Caco-2 (cell line): ENCODE results near the gene IPO13. TPM values are rescaled to one million over a fixed set of nuclear protein-coding genes. Genes with fewer than 3 reads are reported as not detected.

ENCODE experiments used
- BruUV-seq: library from RNA; stranded (reverse); fragments of 400-500 nt; replicated peaks from 2 replicates; lab custom pipeline; 2021; lab: Mats Ljungman, UMichigan
- CTCF ChIA-PET: fragments of 300-600 bp; sonication (Branson Sonifier 250); formaldehyde crosslinking; loops from one replicate; lab custom pipeline; 2022; ENCODE audit warnings: antibody characterized with exemption; lab: Charles Lee
- POLR2A ChIA-PET: fragments of 300-600 bp; sonication (Branson Sonifier 250); formaldehyde crosslinking; loops from one replicate; lab custom pipeline; 2022; ENCODE audit warnings: antibody characterized with exemption; lab: Charles Lee
- DNase-seq, 2 experiments: peaks; one replicate each; pipeline versions ENCODE4 v3.0.0 to v3.0.0-alpha.2; 2020 to 2022
- H3K27me3 ChIP-seq: replicated peaks from 2 replicates; pipeline ENCODE4 v1.6.0; 2011; ENCODE audit warnings: low read length; ENCODE audit not compliant: control insufficient read depth, insufficient read depth
- H3K36me3 ChIP-seq: 2 replicates; pipeline ENCODE4 v1.5.1; 2011; ENCODE audit warnings: low read length; ENCODE audit not compliant: control insufficient read depth, insufficient read depth
- H3K4me1 ChIP-seq: fragments of 250-450 bp; sonication (Bioruptor Pico); 2 replicates; pipeline ENCODE4 v1.5.1; 2020; ENCODE audit warnings: mild to moderate bottlenecking
- H3K4me3 ChIP-seq: 2 replicates; pipeline ENCODE4 v1.5.1; 2011; ENCODE audit warnings: low read depth, mild to moderate bottlenecking, control low read depth, low read length
- H3K9me3 ChIP-seq: fragments of 250-450 bp; sonication (Bioruptor Pico); 2 replicates; pipeline ENCODE4 v1.5.1; 2020; ENCODE audit warnings: mild to moderate bottlenecking, moderate library complexity
- H3K27ac Mint-ChIP-seq: one replicate; pipeline ENCODE4 v1.8.0; 2022; ENCODE audit warnings: mixed read lengths; ENCODE audit not compliant: unreplicated experiment
- H3K27me3 Mint-ChIP-seq: one replicate; pipeline ENCODE4 v1.8.0; 2022; ENCODE audit warnings: mixed read lengths; ENCODE audit not compliant: insufficient read depth, unreplicated experiment
- H3K36me3 Mint-ChIP-seq: one replicate; pipeline ENCODE4 v1.8.0; 2022; ENCODE audit warnings: mild to moderate bottlenecking, mixed read lengths; ENCODE audit not compliant: insufficient read depth, unreplicated experiment
- H3K4me1 Mint-ChIP-seq: one replicate; pipeline ENCODE4 v1.8.0; 2022; ENCODE audit warnings: low read depth, mixed read lengths; ENCODE audit not compliant: unreplicated experiment
- H3K4me3 Mint-ChIP-seq: one replicate; pipeline ENCODE4 v1.8.0; 2022; ENCODE audit warnings: mild to moderate bottlenecking, moderate library complexity, mixed read lengths; ENCODE audit not compliant: unreplicated experiment
- H3K9me3 Mint-ChIP-seq: one replicate; pipeline ENCODE4 v1.8.0; 2022; ENCODE audit warnings: mixed read lengths; ENCODE audit not compliant: unreplicated experiment
- CTCF ChIP-seq, 2 experiments: fragments of 200-600 bp in 1 of 2; IDR thresholded peaks; 1 replicate in 1 of 2; 2 replicates in 1 of 2; pipeline versions ENCODE4 v1.5.1 to v1.8.0; 2011 to 2022; ENCODE audit warnings: antibody characterized with exemption in 1 of 2, control low read depth in 1 of 2, inconsistent platforms in 1 of 2, low read depth in 1 of 2, low read length in 1 of 2, mild to moderate bottlenecking in 1 of 2, moderate library complexity in 1 of 2; ENCODE audit not compliant: insufficient read depth in 1 of 2, severe bottlenecking in 1 of 2, unreplicated experiment in 1 of 2
- intact Hi-C: fragments of 100-400 bp; cut with micrococcal nuclease; formaldehyde crosslinking; loops from one replicate; pipeline ENCODE4 v1.10.0; 2022; ENCODE audit not compliant: unreplicated experiment
- total RNA-seq: library from RNA; stranded (reverse); gene quantifications from 2 replicates; pipeline ENCODE4 v1.2.3, GENCODE V29; 2022

IPO13 gene
- total RNA-seq, 1 experiment from 2014 or later, result 14.1 TPM

- H3K4me1 ChIP-seq, result no peaks in the 10 kb centered on the region
- no peak overlapping the region for H3K27ac Mint-ChIP-seq
- no TSS peak for BruUV-seq
- ChIA-PET CTCF (interaction anchor here (0.7 kb wide), 1 partner anchor 147 kb away, joined by 4 read pairs; no protein-coding TSS in a partner anchor), POLR2A (no interaction called here)
- H3K9me3 ChIP-seq, result no peaks in the 10 kb centered on the region
- H3K27me3 ChIP-seq, result no peaks in the 10 kb centered on the region
- peaks cover 14% of the 10 kb centered on the region for H3K27me3 Mint-ChIP-seq
- no peak for DNase-seq
- no peaks in the 10 kb centered on the region for H3K36me3 Mint-ChIP-seq
- no peaks in the 10 kb centered on the region for H3K9me3 Mint-ChIP-seq
- no peak for TF ChIP-seq CTCF (IDR thresholded peaks at IDR 0.05; ENCODE audit: insufficient read depth in 1 of 2, low read depth in 1 of 2, low read length in 1 of 2, severe bottlenecking in 1 of 2, unreplicated experiment in 1 of 2)
- peaks cover 11% of the 10 kb centered on the region for H3K4me1 Mint-ChIP-seq
- H3K4me3 ChIP-seq, result no peak overlapping the region
- H3K4me3 Mint-ChIP-seq, result no peak overlapping the region
- intact Hi-C loops, result no loop called here
- H3K36me3 ChIP-seq, result no peaks in the 10 kb centered on the region
Observed at GRCh38 chr1:43910343-43910742, 36.4 kb upstream of the IPO13 start.

- intact Hi-C loops, result no loop called here
- no peak for TF ChIP-seq CTCF (IDR thresholded peaks at IDR 0.05; ENCODE audit: insufficient read depth in 1 of 2, low read depth in 1 of 2, low read length in 1 of 2, severe bottlenecking in 1 of 2, unreplicated experiment in 1 of 2)
- H3K36me3 Mint-ChIP-seq, result no peaks in the 10 kb centered on the region
- peak overlapping the region; percentile 12 for H3K27ac Mint-ChIP-seq
- Histone ChIP-seq H3K27me3 (no peaks in the 10 kb centered on the region), H3K9me3 (no peaks in the 10 kb centered on the region), H3K4me1 (no peaks in the 10 kb centered on the region), H3K4me3 (no peak overlapping the region), H3K36me3 (no peaks in the 10 kb centered on the region)
- peaks cover 6% of the 10 kb centered on the region for H3K27me3 Mint-ChIP-seq
- CTCF ChIA-PET, result interaction anchor here (1.0 to 2.2 kb wide), 3 partner anchors 18 to 149 kb away, joined by 3 to 9 read pairs (median 6); no protein-coding TSS in a partner anchor
- H3K4me3 Mint-ChIP-seq, result no peak overlapping the region
- peaks cover 11% of the 10 kb centered on the region for H3K4me1 Mint-ChIP-seq
- POLR2A ChIA-PET, result no interaction called here
- no TSS peak for BruUV-seq
- DNase-seq, result peak in 1 of 2 experiments; percentile 31
- H3K9me3 Mint-ChIP-seq, result no peaks in the 10 kb centered on the region
Observed at GRCh38 chr1:43912607-43913006, 34.1 kb upstream of the IPO13 start.

GRCh38 chr1:43913051-43913501 lies 33.7 kb upstream of the IPO13 start:
- no TSS peak for BruUV-seq

More at GRCh38 chr1:43913051-43913501, 33.7 kb upstream of the IPO13 start:
- no peak overlapping the region for H3K4me3 Mint-ChIP-seq
- H3K27ac Mint-ChIP-seq, result peak overlapping the region; percentile 12
- intact Hi-C loops, result no loop called here
- no peaks in the 10 kb centered on the region for H3K9me3 Mint-ChIP-seq
- DNase-seq, result no peak
- no peaks in the 10 kb centered on the region for H3K4me1 ChIP-seq
- H3K4me3 ChIP-seq, result no peak overlapping the region
- ChIA-PET CTCF (interaction anchor here (1.0 to 3.1 kb wide), 5 partner anchors 17 to 150 kb away, joined by 3 to 9 read pairs (median 6); no protein-coding TSS in a partner anchor), POLR2A (no interaction called here)
- H3K9me3 ChIP-seq, result no peaks in the 10 kb centered on the region
- peaks cover 1% of the 10 kb centered on the region for H3K27me3 Mint-ChIP-seq
- H3K27me3 ChIP-seq, result no peaks in the 10 kb centered on the region
- no peaks in the 10 kb centered on the region for H3K36me3 ChIP-seq
- H3K36me3 Mint-ChIP-seq, result no peaks in the 10 kb centered on the region
- peaks cover 11% of the 10 kb centered on the region for H3K4me1 Mint-ChIP-seq
- no peak for TF ChIP-seq CTCF (IDR thresholded peaks at IDR 0.05; ENCODE audit: insufficient read depth in 1 of 2, low read depth in 1 of 2, low read length in 1 of 2, severe bottlenecking in 1 of 2, unreplicated experiment in 1 of 2)
